GM12801 (cell line): Measurements from ENCODE around the gene FBXL3.

Experiments used
- TF ChIP-seq, protein P1 (sequence below): IDR thresholded peaks from one replicate; pipeline ENCODE4 v1.5.1; 2011; ENCODE audit warnings: control low read depth; ENCODE audit not compliant: insufficient read length; ENCODE audit errors: extremely low read depth

Gene FBXL3

GRCh38 chr13:77026255-77026860 lies 601 bp downstream of the FBXL3 start:
- TF ChIP-seq, protein P1, sequence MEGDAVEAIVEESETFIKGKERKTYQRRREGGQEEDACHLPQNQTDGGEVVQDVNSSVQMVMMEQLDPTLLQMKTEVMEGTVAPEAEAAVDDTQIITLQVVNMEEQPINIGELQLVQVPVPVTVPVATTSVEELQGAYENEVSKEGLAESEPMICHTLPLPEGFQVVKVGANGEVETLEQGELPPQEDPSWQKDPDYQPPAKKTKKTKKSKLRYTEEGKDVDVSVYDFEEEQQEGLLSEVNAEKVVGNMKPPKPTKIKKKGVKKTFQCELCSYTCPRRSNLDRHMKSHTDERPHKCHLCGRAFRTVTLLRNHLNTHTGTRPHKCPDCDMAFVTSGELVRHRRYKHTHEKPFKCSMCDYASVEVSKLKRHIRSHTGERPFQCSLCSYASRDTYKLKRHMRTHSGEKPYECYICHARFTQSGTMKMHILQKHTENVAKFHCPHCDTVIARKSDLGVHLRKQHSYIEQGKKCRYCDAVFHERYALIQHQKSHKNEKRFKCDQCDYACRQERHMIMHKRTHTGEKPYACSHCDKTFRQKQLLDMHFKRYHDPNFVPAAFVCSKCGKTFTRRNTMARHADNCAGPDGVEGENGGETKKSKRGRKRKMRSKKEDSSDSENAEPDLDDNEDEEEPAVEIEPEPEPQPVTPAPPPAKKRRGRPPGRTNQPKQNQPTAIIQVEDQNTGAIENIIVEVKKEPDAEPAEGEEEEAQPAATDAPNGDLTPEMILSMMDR = no peak

GRCh38 chr13:77022341-77022740 lies 4.6 kb downstream of the FBXL3 start:
- TF ChIP-seq, protein P1 = no peak

GRCh38 chr13:77019756-77020155 lies 7.2 kb downstream of the FBXL3 start:
- TF ChIP-seq, protein P1 = no peak

DNA sequence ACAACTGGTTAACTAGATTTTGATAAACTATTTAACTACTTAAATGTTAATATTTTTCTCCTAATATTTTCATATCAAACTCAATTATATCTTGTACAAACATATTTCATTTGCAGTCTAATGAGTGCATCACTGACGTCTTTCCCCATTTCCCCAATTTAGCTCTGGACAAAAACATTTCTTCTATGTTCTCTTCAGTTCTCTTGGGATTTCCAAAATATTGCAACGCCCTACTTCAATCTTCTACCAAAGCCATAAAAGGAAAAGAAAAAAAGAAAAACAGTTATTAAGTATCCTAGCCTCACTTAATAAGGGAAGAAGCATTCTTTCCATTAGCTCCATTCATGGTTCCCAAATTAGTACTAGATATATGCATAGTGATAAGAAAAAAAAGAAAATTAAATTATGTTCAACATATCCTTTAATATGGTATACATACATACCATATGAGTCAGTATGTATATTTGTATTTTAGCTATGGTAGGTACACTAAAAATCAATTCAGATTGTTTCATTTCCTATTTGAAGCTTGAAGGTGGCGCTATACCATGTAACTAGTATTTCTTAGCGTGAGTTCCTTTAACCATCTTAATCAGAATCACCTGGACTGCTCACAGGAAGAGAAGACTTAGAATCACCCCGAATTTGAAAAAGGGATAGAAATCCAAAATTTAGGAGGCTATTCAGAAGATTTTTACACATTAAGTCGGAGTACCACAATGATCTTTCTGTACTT lies 9.9 kb downstream of the FBXL3 start:
- TF ChIP-seq, protein P1 = no peak

DNA sequence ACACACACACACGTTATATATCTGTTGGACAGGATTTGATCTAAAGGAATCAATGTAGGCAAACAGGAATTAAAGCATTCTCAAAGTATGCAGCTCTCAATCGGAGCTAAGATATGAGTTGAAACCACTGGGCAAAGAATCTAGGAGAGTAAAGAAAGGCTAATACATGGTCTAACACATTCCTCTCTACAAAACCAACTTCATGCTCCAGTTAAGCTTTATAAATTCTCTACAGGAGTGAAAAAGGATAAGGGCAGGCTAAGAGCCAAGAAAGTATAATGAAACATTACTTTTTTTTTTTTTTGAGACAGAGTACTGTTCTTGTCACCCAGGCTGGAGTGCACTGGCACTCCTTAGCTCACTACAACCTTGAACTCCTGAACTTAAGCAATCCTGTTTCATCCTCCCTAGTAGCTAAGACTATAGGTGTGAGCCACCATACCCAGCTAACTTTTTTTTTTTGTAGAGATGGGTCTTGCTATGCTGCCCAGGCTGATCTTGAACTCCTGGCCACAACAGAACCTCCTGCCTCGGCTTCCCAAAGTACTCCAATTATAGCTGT lies 10.6 kb downstream of the FBXL3 start:
- TF ChIP-seq, protein P1 = no peak

- TF ChIP-seq, protein P1 = no peak
Measured at GRCh38 chr13:77014906-77015685, 11.9 kb downstream of the FBXL3 start.
